ENCODE results near the gene HS1BP3.

- TF ChIP-seq POLR2A (IDR thresholded peaks at IDR 0.05) = no peak
- TF ChIP-seq CTCF (IDR thresholded peaks at IDR 0.05) = no peak
- TF ChIP-seq EP300 (IDR thresholded peaks at IDR 0.05) = no peak
These were observed 17.9 kb downstream of the HS1BP3 start for GRCh38 chr2:20633001-20633400.

All from upper lobe of left lung (tissue), 4 donors.